ENCODE measurements around the gene CCR3. TPM values are rescaled to one million over a fixed set of nuclear protein-coding genes. Genes with fewer than 3 reads are reported as not detected.

CCR3 gene
- polyA plus RNA-seq, 1 donor (not counting 4 experiments of a cell fraction or from before 2014, with no cell fraction given) = 0.16 TPM

DNA sequence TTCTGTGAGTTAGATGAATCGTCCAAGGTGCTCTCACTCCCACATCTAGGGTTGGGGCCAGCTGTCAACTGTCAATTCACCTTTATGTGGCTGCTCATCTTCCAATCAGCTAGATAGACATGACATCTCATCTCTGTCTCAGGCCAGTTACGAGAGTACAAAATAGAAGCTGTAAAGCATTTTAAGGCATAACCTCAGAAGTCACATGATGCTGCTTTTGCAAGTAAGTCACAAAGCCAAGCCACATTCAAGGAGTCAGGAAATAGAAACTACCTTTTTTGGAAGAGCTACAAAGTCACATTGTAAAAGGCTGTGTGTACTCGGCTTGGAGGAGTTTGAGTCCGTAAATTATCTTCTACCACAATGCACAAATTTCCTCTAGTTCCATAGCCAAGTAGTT lies 29.1 kb upstream of the CCR3 start:
- TF ChIP-seq, protein P1, sequence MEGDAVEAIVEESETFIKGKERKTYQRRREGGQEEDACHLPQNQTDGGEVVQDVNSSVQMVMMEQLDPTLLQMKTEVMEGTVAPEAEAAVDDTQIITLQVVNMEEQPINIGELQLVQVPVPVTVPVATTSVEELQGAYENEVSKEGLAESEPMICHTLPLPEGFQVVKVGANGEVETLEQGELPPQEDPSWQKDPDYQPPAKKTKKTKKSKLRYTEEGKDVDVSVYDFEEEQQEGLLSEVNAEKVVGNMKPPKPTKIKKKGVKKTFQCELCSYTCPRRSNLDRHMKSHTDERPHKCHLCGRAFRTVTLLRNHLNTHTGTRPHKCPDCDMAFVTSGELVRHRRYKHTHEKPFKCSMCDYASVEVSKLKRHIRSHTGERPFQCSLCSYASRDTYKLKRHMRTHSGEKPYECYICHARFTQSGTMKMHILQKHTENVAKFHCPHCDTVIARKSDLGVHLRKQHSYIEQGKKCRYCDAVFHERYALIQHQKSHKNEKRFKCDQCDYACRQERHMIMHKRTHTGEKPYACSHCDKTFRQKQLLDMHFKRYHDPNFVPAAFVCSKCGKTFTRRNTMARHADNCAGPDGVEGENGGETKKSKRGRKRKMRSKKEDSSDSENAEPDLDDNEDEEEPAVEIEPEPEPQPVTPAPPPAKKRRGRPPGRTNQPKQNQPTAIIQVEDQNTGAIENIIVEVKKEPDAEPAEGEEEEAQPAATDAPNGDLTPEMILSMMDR (optimal IDR thresholded peaks at IDR 0.05 in 1 of 3, IDR thresholded peaks at IDR 0.05 in 1 of 3, conservative IDR thresholded peaks at IDR 0.05 in 1 of 3; ENCODE audit: extremely low read depth in 1 of 3, insufficient read depth in 2 of 3, low read length in 3 of 3) = no peak
- TF ChIP-seq EZH2 (IDR thresholded peaks at IDR 0.05; ENCODE audit: low read length) = no peak
- no peaks in the 10 kb centered on the region for H3K79me2 ChIP-seq (ENCODE audit: control insufficient read depth, insufficient read depth, low read length)
- H3K4me2 ChIP-seq (ENCODE audit: control insufficient read depth, extremely low read depth, insufficient read depth, low read depth, low read length) = no peak overlapping the region
- H3K9me1 ChIP-seq (ENCODE audit: control insufficient read depth, extremely low read depth, insufficient read depth, low read length) = no peaks in the 10 kb centered on the region
- no peaks in the 10 kb centered on the region for H3K9me3 ChIP-seq (ENCODE audit: control insufficient read depth, low read depth, low read length)
- no peak overlapping the region for H3K4me3 ChIP-seq (ENCODE audit: control insufficient read depth in 2 of 3, extremely low read depth in 1 of 3, insufficient read depth in 2 of 3, low read depth in 1 of 3, low read length in 3 of 3)
- H3K27ac ChIP-seq (ENCODE audit: control insufficient read depth, insufficient read depth, low read length) = no peak overlapping the region
- dilution Hi-C loops (cut with MboI; ENCODE audit: extremely low pct_ligation_motif_present, low sequenced_read_pairs) = no loop called here
- H3K9ac ChIP-seq (ENCODE audit: control insufficient read depth, extremely low read depth, insufficient read depth, low read length) = no peak overlapping the region
- no peak for FAIRE-seq
- no peaks in the 10 kb centered on the region for H3K36me3 ChIP-seq (ENCODE audit: control insufficient read depth in 2 of 2, extremely low read depth in 1 of 2, insufficient read depth in 2 of 2, low read length in 2 of 2)
- no peak overlapping the region for H2AFZ ChIP-seq (ENCODE audit: control insufficient read depth, low read length)
- no peaks in the 10 kb centered on the region for H4K20me1 ChIP-seq (ENCODE audit: control insufficient read depth, extremely low read depth, insufficient read depth, low read length)
- no peak for DNase-seq (ENCODE audit: low read depth, low spot score)
- H3K27me3 ChIP-seq (ENCODE audit: control insufficient read depth, extremely low read depth, insufficient read depth, low read length) = peaks cover 6% of the 10 kb centered on the region
- H3K4me1 ChIP-seq (ENCODE audit: control insufficient read depth, extremely low read depth, insufficient read depth, low read length) = peaks cover 2% of the 10 kb centered on the region

DNA sequence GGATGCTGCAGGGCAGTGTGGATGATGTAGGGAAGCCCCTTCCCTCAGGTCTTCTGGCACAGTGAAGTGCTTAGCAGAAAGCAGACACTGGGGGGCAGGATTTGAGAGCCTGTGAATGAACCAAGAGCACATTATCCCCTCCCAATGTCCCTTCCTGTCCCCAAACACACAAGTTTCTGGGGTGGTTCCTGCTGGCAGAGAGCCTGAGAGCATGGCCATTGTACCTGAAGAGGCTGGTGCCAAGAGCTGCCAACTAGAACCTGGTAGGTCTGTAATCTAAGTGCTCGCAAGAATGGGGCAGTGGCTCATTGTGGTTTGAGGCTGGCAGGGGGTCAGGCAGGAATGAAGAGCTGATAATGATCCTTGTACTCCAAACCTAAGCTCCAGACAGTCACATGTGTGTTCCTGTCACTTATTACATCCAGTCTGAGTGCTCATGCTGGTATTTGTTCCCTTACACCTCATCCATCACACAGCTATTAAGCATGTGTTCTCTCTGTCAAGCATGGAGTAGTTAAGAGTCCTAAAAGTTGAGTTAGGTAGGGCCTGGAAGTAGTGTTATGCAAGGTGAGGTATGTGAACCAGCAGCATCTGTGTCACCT lies 27.4 kb upstream of the CCR3 start:
- Histone ChIP-seq H3K9me1 (ENCODE audit: control insufficient read depth, extremely low read depth, insufficient read depth, low read length) (no peaks in the 10 kb centered on the region), H3K4me2 (ENCODE audit: control insufficient read depth, extremely low read depth, insufficient read depth, low read depth, low read length) (no peak overlapping the region), H3K79me2 (ENCODE audit: control insufficient read depth, insufficient read depth, low read length) (no peaks in the 10 kb centered on the region), H3K9ac (ENCODE audit: control insufficient read depth, extremely low read depth, insufficient read depth, low read length) (no peak overlapping the region), H3K27ac (ENCODE audit: control insufficient read depth, insufficient read depth, low read length) (no peak overlapping the region), H3K4me1 (ENCODE audit: control insufficient read depth, extremely low read depth, insufficient read depth, low read length) (no peaks in the 10 kb centered on the region), H3K36me3 (ENCODE audit: control insufficient read depth in 2 of 2, extremely low read depth in 1 of 2, insufficient read depth in 2 of 2, low read length in 2 of 2) (no peaks in the 10 kb centered on the region), H3K4me3 (ENCODE audit: control insufficient read depth in 2 of 3, extremely low read depth in 1 of 3, insufficient read depth in 2 of 3, low read depth in 1 of 3, low read length in 3 of 3) (no peak overlapping the region), H3K27me3 (ENCODE audit: control insufficient read depth, extremely low read depth, insufficient read depth, low read length) (peaks cover 6% of the 10 kb centered on the region), H4K20me1 (ENCODE audit: control insufficient read depth, extremely low read depth, insufficient read depth, low read length) (no peaks in the 10 kb centered on the region), H3K9me3 (ENCODE audit: control insufficient read depth, low read depth, low read length) (no peaks in the 10 kb centered on the region), H2AFZ (ENCODE audit: control insufficient read depth, low read length) (no peak overlapping the region)
- DNase-seq (ENCODE audit: low read depth, low spot score) = no peak
- FAIRE-seq = no peak
- dilution Hi-C loops (cut with MboI; ENCODE audit: extremely low pct_ligation_motif_present, low sequenced_read_pairs) = no loop called here
- no peak for TF ChIP-seq EZH2 (IDR thresholded peaks at IDR 0.05; ENCODE audit: low read length)
- TF ChIP-seq, protein P1 (optimal IDR thresholded peaks at IDR 0.05 in 1 of 3, IDR thresholded peaks at IDR 0.05 in 1 of 3, conservative IDR thresholded peaks at IDR 0.05 in 1 of 3; ENCODE audit: extremely low read depth in 1 of 3, insufficient read depth in 2 of 3, low read length in 3 of 3) = peak; percentile 46 to 61 (median 46)
